HUES64 (cell line): ENCODE measurements around the gene TMEM72.

Experiments
- H3K27ac ChIP-seq: 2 replicates; pipeline ENCODE4 v1.7.0; 2013; ENCODE audit warnings: low read depth, low read length, inconsistent platforms
- H3K27me3 ChIP-seq: 2 replicates; pipeline ENCODE4 v1.6.1; 2013; ENCODE audit warnings: mild to moderate bottlenecking, low read length; ENCODE audit not compliant: insufficient read depth
- H3K36me3 ChIP-seq: 2 replicates; pipeline ENCODE4 v1.6.1; 2013; ENCODE audit warnings: mild to moderate bottlenecking, low read length; ENCODE audit not compliant: insufficient read depth
- H3K4me1 ChIP-seq: 2 replicates; pipeline ENCODE4 v1.6.1; 2013; ENCODE audit warnings: mild to moderate bottlenecking, low read length, moderate library complexity; ENCODE audit not compliant: insufficient read depth
- H3K4me3 ChIP-seq: 2 replicates; pipeline ENCODE4 v1.5.1; 2013; ENCODE audit warnings: mild to moderate bottlenecking, low read length, moderate library complexity
- H3K9ac ChIP-seq: 2 replicates; pipeline ENCODE4 v1.6.1; 2013; ENCODE audit warnings: mild to moderate bottlenecking, low read depth, low read length
- H3K9me3 ChIP-seq: 2 replicates; pipeline ENCODE4 v1.6.1; 2013; ENCODE audit warnings: low read depth, low read length; ENCODE audit not compliant: insufficient read depth
- WGBS: fragments of 150-250, 120-280 bp; methylation state at CpG from one replicate; pipeline ENCODE4 v1.1.7; 2013; ENCODE audit warnings: missing lambda C conversion rate; 5-methylcytosine and 5-hydroxymethylcytosine counted together

Gene TMEM72

DNA sequence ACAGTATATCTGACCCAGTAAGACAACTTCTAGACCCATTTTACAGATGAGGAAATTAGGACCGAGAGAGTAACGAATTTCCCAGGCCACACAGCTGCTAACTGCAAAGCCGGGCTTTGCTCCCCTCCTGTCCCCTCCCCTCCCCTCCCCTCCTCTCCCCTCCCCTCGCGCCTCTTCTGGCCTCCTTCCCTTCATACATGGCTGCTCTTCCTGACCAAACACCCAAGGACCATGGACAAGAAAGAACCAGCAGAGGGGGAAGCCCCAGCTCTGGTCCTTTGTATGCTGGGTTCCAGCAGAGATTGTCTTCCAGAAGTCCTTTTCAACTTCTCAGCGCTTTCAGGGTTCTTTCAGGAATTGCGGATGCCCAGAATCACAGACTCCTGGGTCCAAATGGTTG lies 3.6 kb upstream of the TMEM72 start:
- 0 out of 2 replicates have a peak, but pooled peaks cover 2% of the 10 kb centered on the region for H3K27me3 ChIP-seq
- no peak overlapping the region for H3K27ac ChIP-seq
- peaks cover 21% of the 10 kb centered on the region for H3K4me1 ChIP-seq
- H3K9me3 ChIP-seq, result no peaks in the 10 kb centered on the region
- WGBS, result 88% methylated on average over 7 of the region's 7 CpGs
- no peak overlapping the region for H3K4me3 ChIP-seq
- H3K36me3 ChIP-seq, result no peaks in the 10 kb centered on the region
- no peak overlapping the region for H3K9ac ChIP-seq

DNA sequence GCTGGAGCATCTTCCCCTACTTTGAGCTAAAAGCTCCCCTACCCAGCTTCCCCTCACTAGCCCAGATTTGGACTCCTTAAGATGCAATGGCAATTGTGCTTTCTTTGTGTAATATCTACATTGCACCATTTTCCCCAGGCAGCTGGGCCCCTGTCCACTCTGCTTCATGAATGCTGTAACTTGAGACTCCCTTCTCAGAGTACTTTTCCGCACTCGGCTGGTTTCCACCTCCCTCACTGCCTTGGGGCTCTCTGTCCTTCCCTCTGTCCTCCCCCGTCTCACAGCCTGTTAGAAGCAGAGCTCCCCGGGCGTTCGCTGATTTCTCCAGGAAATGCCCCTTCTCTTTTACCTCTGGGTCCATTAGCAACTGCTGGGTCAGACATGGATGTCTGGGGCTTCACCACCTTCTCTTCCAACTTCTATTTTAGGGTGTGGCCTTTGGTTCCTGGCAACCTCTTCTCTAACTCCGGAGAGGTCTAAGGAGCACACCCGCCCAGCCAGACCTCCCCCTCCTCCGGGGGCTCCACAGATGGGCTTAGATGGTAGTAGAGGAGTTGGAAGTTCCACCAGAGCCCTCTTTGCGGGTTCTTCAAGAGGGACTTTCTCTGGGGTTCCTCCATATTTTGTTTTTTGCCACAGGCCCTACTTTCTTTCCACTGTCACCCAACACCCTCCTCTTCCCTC lies 2.9 kb upstream of the TMEM72 start:
- Histone ChIP-seq H3K4me3 (no peak overlapping the region), H3K27me3 (0 out of 2 replicates have a peak, but pooled peaks cover 2% of the 10 kb centered on the region), H3K36me3 (no peaks in the 10 kb centered on the region), H3K9ac (no peak overlapping the region), H3K27ac (no peak overlapping the region), H3K4me1 (peaks cover 17% of the 10 kb centered on the region), H3K9me3 (no peaks in the 10 kb centered on the region)
- WGBS, result 53% methylated on average over 9 of the region's 10 CpGs

DNA sequence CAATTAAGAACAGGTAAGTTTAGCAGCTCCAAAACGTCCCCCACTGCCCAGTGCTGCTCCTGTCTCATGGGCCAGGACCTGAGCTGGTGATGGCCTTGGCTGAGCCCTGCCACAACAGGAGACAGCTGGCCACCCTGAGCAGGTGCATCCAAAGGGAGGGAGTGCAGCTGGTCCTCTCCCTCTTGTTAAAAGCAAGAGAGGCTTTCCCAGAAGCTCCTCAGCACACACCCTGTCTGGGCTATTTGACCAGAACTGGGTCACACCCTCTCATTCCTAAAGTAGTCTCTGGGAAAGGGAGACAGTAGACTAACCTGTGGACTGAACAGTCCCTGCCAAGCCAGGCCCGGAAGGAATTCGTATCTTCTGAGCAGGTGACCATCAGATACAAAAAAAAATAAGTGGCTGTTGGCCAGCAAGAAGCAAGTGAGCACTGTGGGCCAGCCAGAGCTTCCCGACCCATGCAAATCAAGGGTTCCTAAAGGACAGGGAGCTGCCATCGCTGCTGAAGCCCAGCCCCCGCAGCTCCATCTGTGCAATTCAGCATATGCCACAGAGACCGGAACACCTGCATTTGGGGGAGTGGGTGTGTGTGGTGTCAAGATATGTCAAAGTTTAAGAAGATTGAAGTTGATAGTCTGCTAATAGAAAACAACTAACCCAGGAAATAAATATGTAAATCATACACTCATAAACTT lies 2.1 kb upstream of the TMEM72 start:
- no peak overlapping the region for H3K4me3 ChIP-seq
- H3K27me3 ChIP-seq, result 0 out of 2 replicates have a peak, but pooled peaks cover 2% of the 10 kb centered on the region
- H3K27ac ChIP-seq, result no peak overlapping the region
- H3K36me3 ChIP-seq, result no peaks in the 10 kb centered on the region
- H3K9ac ChIP-seq, result no peak overlapping the region
- no peaks in the 10 kb centered on the region for H3K9me3 ChIP-seq
- H3K4me1 ChIP-seq, result peaks cover 16% of the 10 kb centered on the region
- WGBS, result 84% methylated on average over 7 of the region's 7 CpGs

DNA sequence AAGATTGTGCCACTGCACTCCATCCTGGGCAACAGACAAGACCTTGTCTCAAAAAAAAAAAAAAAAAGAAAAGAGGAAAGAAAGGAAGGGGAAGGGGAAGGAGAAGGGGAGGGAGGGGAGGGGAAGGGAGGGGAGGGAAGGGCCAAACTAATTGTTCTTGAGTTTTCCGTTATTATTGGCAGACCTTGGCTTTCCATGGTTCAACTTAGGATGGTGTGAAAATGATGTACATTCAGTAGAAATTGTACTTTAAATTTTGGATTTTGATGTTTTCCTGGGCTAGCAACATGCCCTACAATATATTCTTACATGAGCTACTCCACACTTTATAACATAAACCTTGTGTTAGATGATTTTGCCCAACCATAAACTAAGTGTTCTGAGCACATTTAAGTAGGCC lies 1.2 kb upstream of the TMEM72 start:
- no peak overlapping the region for H3K4me3 ChIP-seq
- H3K9ac ChIP-seq, result no peak overlapping the region
- no peaks in the 10 kb centered on the region for H3K36me3 ChIP-seq
- H3K27ac ChIP-seq, result no peak overlapping the region
- no peaks in the 10 kb centered on the region for H3K9me3 ChIP-seq
- peaks cover 16% of the 10 kb centered on the region for H3K4me1 ChIP-seq
- 0 out of 2 replicates have a peak, but pooled peaks cover 2% of the 10 kb centered on the region for H3K27me3 ChIP-seq
- WGBS, result 70% methylated on average over 1 of the region's 1 CpG

DNA sequence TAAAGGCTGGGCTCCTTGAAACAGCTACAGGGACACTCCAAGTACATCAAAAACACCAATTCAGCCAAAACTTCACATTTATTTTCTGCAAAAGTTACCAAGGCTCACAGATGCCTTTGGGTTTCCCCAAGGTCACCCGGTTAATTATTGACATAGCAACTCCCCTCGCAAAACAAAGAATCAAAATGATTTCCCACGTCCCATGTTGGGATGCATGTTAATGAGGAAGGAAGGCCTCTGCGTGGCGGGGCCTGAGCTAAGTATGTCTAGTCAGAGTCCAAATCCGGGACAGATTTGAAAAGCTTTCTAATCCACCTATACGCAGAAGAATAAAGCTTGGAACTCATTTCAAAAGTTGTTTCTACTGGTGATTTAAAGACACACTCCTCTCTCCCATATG lies 535 bp upstream of the TMEM72 start:
- WGBS, result 84% methylated on average over 7 of the region's 7 CpGs
- Histone ChIP-seq H3K9me3 (no peaks in the 10 kb centered on the region), H3K9ac (no peak overlapping the region), H3K27ac (no peak overlapping the region), H3K4me1 (peaks cover 16% of the 10 kb centered on the region), H3K27me3 (0 out of 2 replicates have a peak, but pooled peaks cover 2% of the 10 kb centered on the region), H3K36me3 (no peaks in the 10 kb centered on the region), H3K4me3 (no peak overlapping the region)

DNA sequence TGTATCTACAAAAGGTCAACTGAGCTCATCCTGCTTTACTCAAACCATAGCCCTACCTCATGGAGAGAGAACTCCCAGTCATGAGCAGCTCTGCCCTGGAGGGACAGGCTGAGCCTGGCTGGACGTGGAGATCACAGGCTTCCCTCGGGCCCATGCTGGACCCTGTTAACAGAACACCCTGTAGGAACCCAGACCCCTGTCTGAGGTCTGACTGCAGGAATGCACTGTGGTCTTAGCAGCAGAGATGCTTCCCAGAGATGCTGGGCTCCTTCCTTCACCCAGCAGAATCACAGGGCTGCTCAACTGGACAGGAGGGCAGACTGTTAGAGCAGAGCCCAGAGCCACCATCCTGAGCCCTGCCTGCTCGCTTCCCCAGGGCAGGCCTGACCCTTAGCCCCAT lies 814 bp downstream of the TMEM72 start:
- Histone ChIP-seq H3K4me3 (no peak overlapping the region), H3K4me1 (peaks cover 16% of the 10 kb centered on the region), H3K9ac (no peak overlapping the region), H3K36me3 (no peaks in the 10 kb centered on the region), H3K9me3 (no peaks in the 10 kb centered on the region), H3K27me3 (0 out of 2 replicates have a peak, but pooled peaks cover 2% of the 10 kb centered on the region), H3K27ac (no peak overlapping the region)
- WGBS, result 91% methylated on average over 3 of the region's 3 CpGs

DNA sequence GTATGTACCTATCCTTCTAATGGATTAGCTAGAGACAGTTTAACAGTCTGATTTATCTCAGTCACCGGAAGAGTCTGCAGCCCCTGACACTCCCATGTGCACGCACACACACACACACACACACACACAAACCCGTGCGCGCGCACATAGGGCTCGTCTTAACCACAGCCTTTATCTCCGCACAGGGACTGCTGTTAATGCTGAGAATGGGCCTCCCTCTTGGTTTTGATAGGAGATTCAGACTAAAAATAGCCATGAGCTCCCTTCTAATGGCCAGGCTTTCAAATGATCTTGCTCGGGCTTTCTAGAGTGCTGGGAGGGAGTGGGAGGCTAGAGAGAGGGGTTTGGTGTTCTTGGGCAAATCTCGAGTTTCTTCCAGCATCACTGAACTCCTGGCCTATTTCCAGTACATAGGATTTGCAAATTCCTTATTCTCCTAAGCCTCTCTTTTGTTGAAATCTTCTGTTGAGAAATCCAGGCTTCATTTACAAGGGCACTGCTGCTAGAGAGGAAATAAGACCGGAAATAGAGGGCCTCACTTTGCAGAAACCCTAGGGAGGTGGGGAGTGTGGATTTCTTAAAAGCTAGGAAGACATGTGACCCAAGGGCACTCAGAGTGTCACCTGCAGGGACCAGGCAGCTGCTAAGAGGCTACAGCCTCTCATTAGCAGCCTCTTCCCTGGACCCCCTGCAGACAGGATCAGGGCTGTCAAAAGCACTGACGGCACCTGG lies 2.4 kb downstream of the TMEM72 start:
- Histone ChIP-seq H3K4me3 (no peak overlapping the region), H3K36me3 (no peaks in the 10 kb centered on the region), H3K9ac (no peak overlapping the region), H3K4me1 (0 out of 2 replicates have a peak, but pooled peaks cover 9% of the 10 kb centered on the region), H3K27ac (no peak overlapping the region), H3K27me3 (0 out of 2 replicates have a peak, but pooled peaks cover 2% of the 10 kb centered on the region), H3K9me3 (no peaks in the 10 kb centered on the region)
- 86% methylated on average over 12 of the region's 12 CpGs for WGBS

DNA sequence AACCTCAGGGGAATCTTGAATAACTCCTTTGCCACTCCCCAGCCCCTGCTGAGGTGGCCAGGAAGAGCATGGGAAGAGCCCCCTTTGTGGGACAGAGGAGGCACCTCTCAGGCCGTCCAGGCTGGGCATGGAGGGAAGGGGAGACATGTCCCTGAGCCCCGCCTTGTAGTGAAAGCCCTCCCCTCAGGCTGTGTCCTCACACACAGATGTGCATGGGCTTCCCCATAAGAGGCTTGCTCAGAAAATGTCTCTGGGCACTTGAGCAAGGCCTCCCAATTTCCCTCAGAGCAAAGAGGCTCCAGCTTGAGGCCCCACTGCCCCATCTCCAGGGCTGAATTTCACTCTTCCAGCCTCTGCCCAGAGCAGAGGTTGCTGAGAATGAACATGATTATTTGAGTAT lies 3.8 kb downstream of the TMEM72 start:
- Histone ChIP-seq H3K27me3 (0 out of 2 replicates have a peak, but pooled peaks cover 2% of the 10 kb centered on the region), H3K36me3 (no peaks in the 10 kb centered on the region), H3K4me3 (no peak overlapping the region), H3K9ac (no peak overlapping the region), H3K9me3 (no peaks in the 10 kb centered on the region), H3K27ac (no peak overlapping the region), H3K4me1 (0 out of 2 replicates have a peak, but pooled peaks cover 4% of the 10 kb centered on the region)
- 80% methylated on average over 2 of the region's 2 CpGs for WGBS

DNA sequence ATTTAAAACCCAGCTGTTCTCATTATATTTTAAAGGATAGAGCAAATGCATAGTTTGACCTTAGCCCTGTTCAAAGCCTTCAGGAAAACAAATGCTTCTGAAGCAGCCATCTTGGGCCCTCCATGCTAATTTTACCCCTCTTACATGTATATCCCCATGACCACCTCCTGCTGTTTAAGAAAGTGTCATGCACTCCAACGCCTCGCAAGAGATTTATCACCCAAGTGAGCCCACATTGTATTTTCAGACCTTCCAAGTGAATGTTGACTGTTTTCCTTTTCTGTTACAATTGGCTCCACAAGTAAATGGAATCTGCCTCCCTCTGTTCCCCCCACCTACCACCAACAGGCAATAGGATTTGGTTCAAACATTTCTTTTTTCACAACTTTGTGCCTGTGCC lies 5.3 kb downstream of the TMEM72 start:
- WGBS, result 78% methylated on average over 2 of the region's 2 CpGs
- 0 out of 2 replicates have a peak, but pooled peaks cover 2% of the 10 kb centered on the region for H3K27me3 ChIP-seq
- no peak overlapping the region for H3K4me3 ChIP-seq
- no peaks in the 10 kb centered on the region for H3K4me1 ChIP-seq
- H3K27ac ChIP-seq, result no peak overlapping the region
- H3K9ac ChIP-seq, result no peak overlapping the region
- no peaks in the 10 kb centered on the region for H3K36me3 ChIP-seq
- no peaks in the 10 kb centered on the region for H3K9me3 ChIP-seq

DNA sequence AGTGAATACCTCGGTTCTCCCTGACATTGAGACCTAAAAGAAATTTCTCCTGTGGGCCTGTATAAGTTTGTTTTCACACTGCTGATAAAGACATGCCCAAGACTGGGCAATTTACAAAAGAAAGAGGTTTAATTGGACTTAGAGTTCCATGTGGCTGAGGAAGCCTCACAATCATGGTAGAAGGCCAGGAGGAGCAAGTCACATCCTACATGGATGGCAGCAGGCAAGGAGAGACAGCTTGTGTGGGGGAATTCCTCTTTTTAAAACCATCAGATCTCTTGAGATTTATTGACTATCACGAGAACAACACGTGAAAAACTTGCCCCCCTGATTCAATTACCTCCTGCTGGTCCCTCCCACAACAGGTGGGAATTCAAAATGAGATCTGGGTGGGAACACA lies 6.7 kb downstream of the TMEM72 start:
- Histone ChIP-seq H3K27ac (no peak overlapping the region), H3K27me3 (no peaks in the 10 kb centered on the region)
- WGBS, result 81% methylated on average over 3 of the region's 3 CpGs

DNA sequence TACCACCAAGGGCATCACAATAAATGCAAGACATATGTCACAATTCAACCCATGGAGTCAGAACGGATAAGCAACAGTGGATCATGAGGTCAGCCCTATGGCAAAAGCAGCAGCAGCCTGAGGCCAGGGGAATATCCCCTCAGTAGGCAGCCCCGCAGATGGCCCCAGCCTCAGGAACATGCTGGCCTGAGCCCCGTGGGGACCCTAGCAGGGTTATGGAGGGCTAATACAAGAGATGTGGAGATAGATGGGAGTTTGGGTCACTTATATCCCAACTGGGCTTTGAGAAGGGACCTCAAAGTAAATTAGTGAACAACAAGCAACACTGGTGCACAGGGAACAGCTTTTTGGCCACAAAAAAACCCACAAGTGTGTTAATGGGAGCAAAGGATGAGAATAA lies 9.1 kb downstream of the TMEM72 start:
- Histone ChIP-seq H3K27ac (no peak overlapping the region), H3K4me1 (no peaks in the 10 kb centered on the region), H3K9ac (no peak overlapping the region), H3K36me3 (no peaks in the 10 kb centered on the region), H3K9me3 (no peaks in the 10 kb centered on the region), H3K4me3 (no peak overlapping the region), H3K27me3 (0 out of 2 replicates have a peak, but pooled peaks cover 4% of the 10 kb centered on the region)
- 95% methylated on average over 3 of the region's 3 CpGs for WGBS

More for the DNA sequence above, 6.7 kb downstream of the TMEM72 start:
- Histone ChIP-seq H3K4me3 (no peak overlapping the region), H3K9me3 (no peaks in the 10 kb centered on the region), H3K36me3 (no peaks in the 10 kb centered on the region), H3K9ac (no peak overlapping the region), H3K4me1 (no peaks in the 10 kb centered on the region)
